Mesenteric fat pad (tissue), 1 donor: ENCODE results near the gene DNAJB6. TPM values are rescaled to one million over a fixed set of nuclear protein-coding genes. Genes with fewer than 3 reads are reported as not detected.

Experiments used
- DNase-seq: peaks from one replicate; pipeline ENCODE4 v3.0.0-alpha.2; 2020; ENCODE audit warnings: low spot score
- long read RNA-seq: library from polyadenylated mRNA; unstranded; transcript quantifications from one replicate; pipeline ENCODE4 v2.0.0, GENCODE V29; 2020
- total RNA-seq: library from RNA; stranded (reverse); fragmentation: NEBNext Ultra II Directional; extraction: Animal tissue kit (Norgen Biotek cat#: 25700); gene quantifications from one replicate; pipeline ENCODE4 v1.2.1, GENCODE V29; 2021
- donor health status: DM: yes; HTN: yes; CAD: no.

DNAJB6 gene
- 110 TPM for total RNA-seq
- long read RNA-seq, full-length matches to known transcripts, result 733 of 856 reads
- long read RNA-seq, partial matches to known transcripts, result 42 of 856 reads
- long read RNA-seq, other reads (novel, unspliced or antisense), result 81 of 856 reads

- peak; percentile 99 for DNase-seq
These were observed at the start of gene DNAJB6 for GRCh38 chr7:157336383-157337315. Gene DNAJB6 (plus strand): TSS chr7:157337004. CDS start chr7:157358573, 21,569 bp downstream.

GRCh38 chr7:157291404-157292080 lies 45.3 kb upstream of the DNAJB6 start:
- DNase-seq, result no peak

GRCh38 chr7:157292258-157292657 lies 44.5 kb upstream of the DNAJB6 start:
- no peak for DNase-seq

- DNase-seq, result no peak
These were observed 43.9 kb upstream of the DNAJB6 start for GRCh38 chr7:157292770-157293412.

GRCh38 chr7:157293413-157293788 lies 43.4 kb upstream of the DNAJB6 start:
- no peak for DNase-seq

GRCh38 chr7:157294773-157295172 lies 42.0 kb upstream of the DNAJB6 start:
- no peak for DNase-seq

GRCh38 chr7:157295338-157295737 lies 41.5 kb upstream of the DNAJB6 start:
- no peak for DNase-seq

GRCh38 chr7:157297185-157297584 lies 39.6 kb upstream of the DNAJB6 start:
- DNase-seq, result no peak

GRCh38 chr7:157299317-157299612 lies 37.5 kb upstream of the DNAJB6 start:
- no peak for DNase-seq

- DNase-seq, result no peak
These were observed 37.0 kb upstream of the DNAJB6 start for GRCh38 chr7:157299613-157300368.

GRCh38 chr7:157300369-157300825 lies 36.4 kb upstream of the DNAJB6 start:
- DNase-seq, result no peak

- no peak for DNase-seq
These were observed 35.1 kb upstream of the DNAJB6 start for GRCh38 chr7:157301610-157302120.

GRCh38 chr7:157306846-157307838 lies 29.7 kb upstream of the DNAJB6 start:
- no peak for DNase-seq

GRCh38 chr7:157309988-157310668 lies 26.7 kb upstream of the DNAJB6 start:
- no peak for DNase-seq

- no peak for DNase-seq
These were observed 26.1 kb upstream of the DNAJB6 start for GRCh38 chr7:157310676-157311185.

- no peak for DNase-seq
These were observed 23.9 kb upstream of the DNAJB6 start for GRCh38 chr7:157312941-157313340.

GRCh38 chr7:157313645-157314044 lies 23.2 kb upstream of the DNAJB6 start:
- no peak for DNase-seq

GRCh38 chr7:157318015-157318706 lies 18.6 kb upstream of the DNAJB6 start:
- DNase-seq, result no peak
